ENCODE results near the gene ACOT12.

The ACOT12 gene

DNA sequence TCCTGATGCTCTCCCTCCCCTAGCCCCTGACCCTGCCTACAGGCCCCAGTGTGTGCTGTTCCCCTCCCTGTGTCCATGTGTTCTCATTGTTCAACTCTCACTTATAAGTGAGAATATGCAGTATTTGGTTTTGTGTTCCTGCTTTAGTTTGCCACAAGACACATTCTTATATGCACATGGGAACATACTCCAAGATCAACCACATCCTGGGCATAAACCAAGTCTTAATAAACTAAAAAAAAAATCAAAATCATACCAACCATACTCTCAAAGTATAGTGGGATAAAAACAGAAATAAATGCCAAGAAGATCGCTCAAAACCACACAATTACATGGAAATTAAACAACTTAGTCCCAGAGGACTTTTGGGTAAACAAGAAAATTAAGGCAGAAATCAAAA, 103.8 kb downstream of the ACOT12 start:
- DNase-seq (ENCODE audit: low read depth in 2 of 2) = no peak

DNA sequence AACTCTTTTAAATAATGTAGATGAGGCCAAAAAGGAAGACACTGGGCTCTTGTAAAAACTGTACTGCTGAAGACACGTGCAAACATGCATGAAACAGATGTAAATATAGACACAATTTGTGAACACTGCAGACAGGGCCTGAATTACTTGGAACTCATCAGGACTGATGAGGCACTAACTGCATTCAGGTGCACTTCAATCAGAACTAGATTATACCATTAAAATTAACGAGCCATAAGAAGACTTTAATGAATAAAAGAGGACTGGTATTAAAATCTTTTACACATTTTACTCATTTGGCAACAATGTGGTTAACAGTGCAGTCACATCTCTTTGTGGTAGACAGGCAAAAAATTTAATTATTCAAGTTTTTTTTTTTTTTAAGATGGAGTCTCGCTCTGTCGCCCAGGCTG, 105.9 kb downstream of the ACOT12 start:
- no peak for DNase-seq (ENCODE audit: low read depth in 2 of 2)

DNA sequence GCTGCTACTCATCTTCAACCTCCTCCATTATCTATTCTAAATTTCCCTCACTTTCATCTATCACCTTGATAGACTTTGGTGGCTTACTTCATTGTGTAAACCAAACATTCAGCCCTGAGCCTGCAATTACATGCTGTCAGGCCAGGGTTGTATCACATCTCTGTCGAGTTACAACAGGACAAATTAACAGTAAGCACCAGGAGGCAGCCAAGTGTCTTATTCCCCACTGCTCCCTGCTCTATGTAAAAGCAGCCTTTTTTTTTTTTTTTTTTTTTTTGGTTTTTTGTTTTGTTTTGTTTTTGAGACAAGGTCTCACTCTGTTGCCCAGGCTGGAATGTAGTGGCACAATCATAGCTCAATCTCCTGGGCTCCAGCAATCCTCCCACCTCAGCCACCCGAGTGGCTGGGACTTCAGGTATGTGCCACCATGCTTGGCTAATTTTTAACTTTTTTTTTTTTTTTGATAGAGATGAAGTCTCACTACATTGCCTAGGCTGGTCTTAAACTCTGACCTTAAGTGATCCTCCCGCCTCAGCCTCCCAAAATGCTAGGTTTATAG, 107.8 kb downstream of the ACOT12 start:
- DNase-seq (ENCODE audit: low read depth in 2 of 2) = no peak

DNA sequence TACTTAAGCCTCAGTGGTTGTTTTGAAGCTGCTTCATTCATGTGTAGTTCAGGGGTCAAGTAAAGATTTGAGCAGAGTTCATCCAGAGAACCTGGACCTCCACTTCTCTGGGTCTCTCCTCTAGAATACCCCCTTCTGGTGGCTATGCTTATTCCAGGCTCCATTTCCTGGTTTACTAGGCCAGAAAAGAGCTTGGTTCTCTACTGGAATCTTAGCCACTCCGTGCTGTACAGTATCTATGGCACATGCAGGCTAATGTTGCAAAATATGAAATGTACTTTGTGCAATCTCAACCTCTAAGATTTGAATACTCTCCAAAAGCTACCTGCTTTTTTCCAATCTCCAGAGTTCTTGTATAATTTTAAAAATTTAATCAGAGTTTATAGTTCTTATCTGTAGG, 110.0 kb downstream of the ACOT12 start:
- DNase-seq (ENCODE audit: low read depth in 2 of 2) = no peak
